Progenitor cell of endocrine pancreas (in vitro differentiated cells): ENCODE data around the gene TAS2R50. TPM values are rescaled to one million over a fixed set of nuclear protein-coding genes. Genes with fewer than 3 reads are reported as not detected.
A peak's percentile ranks its signal among the peaks of the same experiment; 100 is the strongest.
"Not testable (repeated sequence)": the region's sequence is repeated elsewhere in the genome, so short reads cannot be mapped to it uniquely, and the experiment has no call there.

ENCODE experiments used
- DNase-seq: peaks from one replicate; pipeline ENCODE4 v3.0.0; 2021; ENCODE audit warnings: low spot score; ENCODE audit not compliant: unreplicated experiment
- H3K27ac Mint-ChIP-seq: 2 replicates; pipeline ENCODE4 v1.8.0; 2021; ENCODE audit warnings: mild to moderate bottlenecking, moderate library complexity, mixed read lengths
- H3K27me3 Mint-ChIP-seq: 2 replicates; pipeline ENCODE4 v1.8.0; 2021; ENCODE audit warnings: mixed read lengths
- H3K36me3 Mint-ChIP-seq: 2 replicates; pipeline ENCODE4 v1.8.0; 2022; ENCODE audit warnings: mixed read lengths; ENCODE audit not compliant: insufficient read depth
- H3K4me1 Mint-ChIP-seq: 2 replicates; pipeline ENCODE4 v1.8.0; 2021; ENCODE audit warnings: low read depth, mixed read lengths
- H3K4me3 Mint-ChIP-seq: 2 replicates; pipeline ENCODE4 v1.8.0; 2021; ENCODE audit warnings: low read depth, mild to moderate bottlenecking, moderate library complexity, mixed read lengths
- H3K9me3 Mint-ChIP-seq: 2 replicates; pipeline ENCODE4 v1.8.0; 2021; ENCODE audit warnings: low read depth, mixed read lengths
- CTCF ChIP-seq: fragments of 200-600 bp; sonication (generic); IDR thresholded peaks from one replicate; pipeline ENCODE4 v1.5.0; 2021; ENCODE audit warnings: antibody characterized with exemption, mild to moderate bottlenecking; ENCODE audit not compliant: unreplicated experiment
- long read RNA-seq: library from polyadenylated mRNA; unstranded; transcript quantifications from one replicate; pipeline ENCODE4 v2.0.0, GENCODE V29; 2020
- total RNA-seq: library from RNA; stranded (reverse); gene quantifications from 2 replicates; pipeline ENCODE4 v1.2.1, GENCODE V29; 2021

TAS2R50 gene
- total RNA-seq: 2.7 and 3.5 TPM in 2 replicates
- long read RNA-seq: 0 reads

GRCh38 chr12:10986812-10987211 is at the start of gene TAS2R50:
Gene TAS2R50 (minus strand): TSS chr12:10986912. CDS start chr12:10986860, 52 bp downstream.
- TF ChIP-seq CTCF: no peak
- Mint-ChIP-seq H3K4me3 (no peak within 1 kb of the TSS), H3K9me3 (peaks cover 13% of the 10 kb centered on the region), H3K36me3 (peaks cover 15% of the 10 kb centered on the region), H3K27ac (no peak within 1 kb of the TSS), H3K27me3 (no peaks in the 10 kb centered on the region), H3K4me1 (no peaks in the 10 kb centered on the region)
- DNase-seq: no peak

GRCh38 chr12:11033959-11034358 is 47.2 kb upstream of the TAS2R50 start:
- H3K4me1 Mint-ChIP-seq, H3K27me3 Mint-ChIP-seq, H3K4me3 Mint-ChIP-seq, DNase-seq, H3K27ac Mint-ChIP-seq: not testable (repeated sequence)
- H3K9me3 Mint-ChIP-seq: peaks cover 18% of the 10 kb centered on the region
- peaks cover 37% of the 10 kb centered on the region for H3K36me3 Mint-ChIP-seq

GRCh38 chr12:11031307-11031706 is 44.6 kb upstream of the TAS2R50 start, which contains the start of gene TAS2R31:
Gene TAS2R31 (minus strand): TSS chr12:11031407. CDS start chr12:11031335, 72 bp downstream.
- H3K27ac Mint-ChIP-seq: peak within 1 kb of the TSS; percentile 65
- H3K27me3 Mint-ChIP-seq: no peaks in the 10 kb centered on the region
- H3K4me1 Mint-ChIP-seq: no peaks in the 10 kb centered on the region
- peaks cover 14% of the 10 kb centered on the region for H3K9me3 Mint-ChIP-seq
- no peak within 1 kb of the TSS for H3K4me3 Mint-ChIP-seq
- TF ChIP-seq CTCF: no peak
- H3K36me3 Mint-ChIP-seq: peaks cover 38% of the 10 kb centered on the region
- DNase-seq: no peak

- Mint-ChIP-seq H3K27ac (no peak overlapping the region), H3K36me3 (peaks cover 27% of the 10 kb centered on the region), H3K4me3 (no peak overlapping the region), H3K4me1 (peaks cover 1% of the 10 kb centered on the region), H3K27me3 (no peaks in the 10 kb centered on the region), H3K9me3 (peaks cover 9% of the 10 kb centered on the region)
- DNase-seq: no peak
- TF ChIP-seq CTCF: no peak
Observed at GRCh38 chr12:11026118-11026517, 39.4 kb upstream of the TAS2R50 start.

DNA sequence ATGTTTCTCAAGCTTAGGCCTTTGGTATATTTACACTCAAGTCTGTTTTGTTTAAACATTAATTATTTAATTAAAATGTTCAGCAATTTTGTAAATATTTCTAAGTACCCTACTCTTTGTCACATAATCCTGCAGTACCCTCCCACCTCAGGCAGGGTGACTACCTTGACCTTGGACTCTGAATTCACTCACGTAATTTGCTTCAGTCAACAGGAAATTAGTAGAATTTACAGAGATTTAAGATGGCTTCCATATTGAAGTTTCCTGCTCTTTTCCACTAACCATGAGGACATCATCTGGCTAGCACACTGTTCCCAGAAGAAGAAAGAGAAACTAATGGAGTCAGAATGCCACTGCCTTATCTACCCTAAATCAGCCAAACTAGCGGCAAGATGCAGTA is 36.7 kb upstream of the TAS2R50 start:
- Mint-ChIP-seq H3K27me3 (no peaks in the 10 kb centered on the region), H3K9me3 (peaks cover 9% of the 10 kb centered on the region), H3K36me3 (peaks cover 28% of the 10 kb centered on the region), H3K4me1 (peaks cover 5% of the 10 kb centered on the region), H3K27ac (no peak overlapping the region), H3K4me3 (no peak overlapping the region)
- no peak for TF ChIP-seq CTCF
- DNase-seq: no peak

GRCh38 chr12:11022520-11022919 is 35.8 kb upstream of the TAS2R50 start, which contains the start of gene TAS2R19:
Gene TAS2R19 (minus strand): TSS chr12:11022620. CDS start chr12:11022571, 49 bp downstream.
- peaks cover 26% of the 10 kb centered on the region for H3K36me3 Mint-ChIP-seq
- DNase-seq: no peak
- H3K4me3 Mint-ChIP-seq: no peak within 1 kb of the TSS
- TF ChIP-seq CTCF: no peak
- no peak within 1 kb of the TSS for H3K27ac Mint-ChIP-seq
- peaks cover 9% of the 10 kb centered on the region for H3K9me3 Mint-ChIP-seq
- H3K27me3 Mint-ChIP-seq: no peaks in the 10 kb centered on the region
- peaks cover 5% of the 10 kb centered on the region for H3K4me1 Mint-ChIP-seq
